IPS DF 6.9 (cell line): Measurements from ENCODE around the gene CCDC106.

ENCODE experiments used
- DNase-seq: peaks from one replicate; pipeline ENCODE4 v3.0.0-alpha.2; 2013; ENCODE audit warnings: low read depth, low spot score
- H3K27ac ChIP-seq: one replicate; pipeline ENCODE4 v1.5.1; 2013; ENCODE audit warnings: low read length, control low read depth
- H3K27me3 ChIP-seq: 2 replicates; pipeline ENCODE4 v1.6.1; 2013; ENCODE audit warnings: mild to moderate bottlenecking, low read length; ENCODE audit not compliant: control insufficient read depth, insufficient read depth
- H3K36me3 ChIP-seq: 2 replicates; pipeline ENCODE4 v1.6.1; 2013; ENCODE audit warnings: low read length; ENCODE audit not compliant: control insufficient read depth, insufficient read depth
- H3K4me1 ChIP-seq: 2 replicates; pipeline ENCODE4 v1.6.1; 2013; ENCODE audit warnings: low read length; ENCODE audit not compliant: control insufficient read depth, insufficient read depth
- H3K4me3 ChIP-seq: 2 replicates; pipeline ENCODE4 v1.5.1; 2013; ENCODE audit warnings: mild to moderate bottlenecking, low read length
- H3K9me3 ChIP-seq: 2 replicates; pipeline ENCODE4 v1.6.1; 2013; ENCODE audit warnings: low read length, inconsistent platforms; ENCODE audit not compliant: control insufficient read depth, insufficient read depth
- WGBS: extraction: QIAGEN DNeasy Blood & Tissue Kit; methylation state at CpG from one replicate; pipeline ENCODE4 v1.1.7; 2013; ENCODE audit warnings: mixed read lengths, missing lambda C conversion rate; ENCODE audit not compliant: insufficient read length, insufficient coverage; 5-methylcytosine and 5-hydroxymethylcytosine counted together

Gene CCDC106

DNA sequence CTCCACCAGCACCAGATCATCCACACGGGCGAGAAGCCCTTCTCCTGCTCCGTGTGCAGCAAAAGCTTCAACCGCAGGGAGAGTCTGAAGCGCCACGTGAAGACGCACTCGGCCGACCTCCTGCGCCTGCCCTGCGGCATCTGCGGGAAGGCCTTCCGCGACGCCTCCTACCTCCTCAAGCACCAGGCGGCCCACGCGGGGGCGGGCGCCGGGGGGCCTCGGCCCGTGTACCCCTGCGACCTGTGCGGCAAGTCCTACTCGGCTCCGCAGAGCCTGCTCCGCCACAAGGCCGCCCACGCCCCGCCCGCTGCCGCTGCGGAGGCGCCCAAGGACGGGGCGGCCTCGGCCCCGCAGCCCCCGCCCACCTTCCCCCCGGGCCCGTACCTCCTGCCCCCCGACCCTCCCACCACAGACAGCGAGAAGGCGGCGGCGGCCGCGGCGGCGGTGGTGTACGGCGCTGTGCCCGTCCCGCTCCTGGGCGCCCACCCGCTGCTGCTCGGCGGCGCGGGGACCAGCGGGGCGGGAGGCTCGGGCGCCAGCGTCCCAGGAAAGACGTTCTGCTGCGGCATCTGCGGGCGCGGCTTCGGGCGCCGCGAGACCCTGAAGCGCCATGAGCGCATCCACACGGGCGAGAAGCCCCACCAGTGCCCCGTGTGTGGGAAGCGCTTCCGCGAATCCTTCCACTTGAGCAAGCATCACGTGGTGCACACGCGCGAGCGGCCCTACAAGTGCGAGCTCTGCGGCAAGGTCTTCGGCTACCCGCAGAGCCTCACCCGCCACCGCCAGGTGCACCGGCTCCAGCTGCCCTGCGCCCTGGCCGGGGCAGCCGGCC, 33.1 kb upstream of the CCDC106 start:
- DNase-seq = no peak
- WGBS = no CpG with 5 or more reads among the region's 98 CpGs

DNA sequence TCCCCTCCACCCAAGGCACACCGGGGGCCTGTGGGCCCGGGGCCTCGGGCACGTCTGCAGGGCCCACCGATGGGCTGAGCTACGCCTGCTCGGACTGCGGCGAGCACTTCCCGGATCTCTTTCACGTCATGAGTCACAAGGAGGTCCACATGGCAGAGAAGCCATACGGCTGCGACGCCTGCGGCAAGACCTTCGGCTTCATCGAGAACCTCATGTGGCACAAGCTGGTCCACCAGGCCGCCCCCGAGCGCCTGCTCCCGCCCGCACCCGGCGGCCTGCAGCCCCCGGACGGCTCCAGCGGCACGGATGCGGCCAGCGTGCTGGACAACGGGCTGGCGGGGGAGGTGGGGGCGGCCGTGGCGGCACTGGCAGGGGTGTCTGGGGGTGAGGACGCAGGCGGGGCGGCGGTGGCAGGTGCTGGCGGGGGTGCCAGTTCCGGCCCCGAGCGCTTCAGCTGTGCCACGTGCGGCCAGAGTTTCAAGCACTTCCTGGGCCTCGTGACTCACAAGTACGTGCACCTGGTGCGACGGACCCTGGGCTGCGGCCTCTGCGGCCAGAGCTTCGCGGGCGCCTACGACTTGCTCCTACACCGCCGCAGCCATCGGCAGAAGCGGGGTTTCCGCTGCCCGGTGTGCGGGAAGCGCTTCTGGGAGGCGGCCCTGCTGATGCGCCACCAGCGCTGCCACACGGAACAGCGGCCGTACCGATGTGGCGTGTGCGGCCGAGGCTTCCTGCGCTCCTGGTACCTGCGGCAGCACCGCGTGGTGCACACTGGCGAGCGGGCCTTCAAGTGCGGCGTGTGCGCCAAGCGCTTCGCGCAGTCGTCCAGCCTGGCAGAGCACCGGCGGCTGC, 32.2 kb upstream of the CCDC106 start:
- Histone ChIP-seq H3K27me3 (no peaks in the 10 kb centered on the region), H3K4me1 (no peaks in the 10 kb centered on the region), H3K27ac (no peak overlapping the region), H3K36me3 (peaks cover 27% of the 10 kb centered on the region), H3K4me3 (no peak overlapping the region), H3K9me3 (no peaks in the 10 kb centered on the region)
- WGBS = no CpG with 5 or more reads among the region's 88 CpGs
- DNase-seq = no peak

More for the DNA sequence above, 33.1 kb upstream of the CCDC106 start:
- H3K4me3 ChIP-seq = no peak overlapping the region
- no peaks in the 10 kb centered on the region for H3K9me3 ChIP-seq
- no peaks in the 10 kb centered on the region for H3K4me1 ChIP-seq
- H3K27ac ChIP-seq = no peak overlapping the region
- H3K27me3 ChIP-seq = no peaks in the 10 kb centered on the region
- peaks cover 27% of the 10 kb centered on the region for H3K36me3 ChIP-seq

DNA sequence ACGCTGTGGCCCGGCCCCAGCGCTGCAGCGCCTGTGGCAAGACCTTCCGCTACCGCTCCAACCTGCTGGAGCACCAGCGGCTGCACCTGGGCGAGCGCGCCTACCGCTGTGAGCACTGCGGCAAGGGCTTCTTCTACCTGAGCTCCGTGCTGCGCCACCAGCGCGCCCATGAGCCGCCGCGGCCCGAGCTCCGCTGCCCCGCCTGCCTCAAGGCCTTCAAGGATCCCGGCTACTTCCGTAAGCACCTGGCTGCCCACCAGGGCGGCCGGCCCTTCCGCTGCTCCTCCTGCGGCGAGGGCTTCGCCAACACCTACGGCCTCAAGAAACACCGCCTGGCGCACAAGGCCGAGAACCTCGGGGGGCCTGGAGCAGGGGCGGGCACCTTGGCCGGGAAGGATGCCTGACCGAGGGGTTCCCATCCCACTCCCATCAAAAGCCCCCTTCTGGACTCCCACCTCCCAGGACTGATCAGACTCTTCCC, 31.6 kb upstream of the CCDC106 start:
- Histone ChIP-seq H3K36me3 (peaks cover 27% of the 10 kb centered on the region), H3K27ac (no peak overlapping the region), H3K27me3 (no peaks in the 10 kb centered on the region), H3K4me1 (no peaks in the 10 kb centered on the region), H3K4me3 (no peak overlapping the region), H3K9me3 (no peaks in the 10 kb centered on the region)
- DNase-seq = no peak
- WGBS = no CpG with 5 or more reads among the region's 38 CpGs

DNA sequence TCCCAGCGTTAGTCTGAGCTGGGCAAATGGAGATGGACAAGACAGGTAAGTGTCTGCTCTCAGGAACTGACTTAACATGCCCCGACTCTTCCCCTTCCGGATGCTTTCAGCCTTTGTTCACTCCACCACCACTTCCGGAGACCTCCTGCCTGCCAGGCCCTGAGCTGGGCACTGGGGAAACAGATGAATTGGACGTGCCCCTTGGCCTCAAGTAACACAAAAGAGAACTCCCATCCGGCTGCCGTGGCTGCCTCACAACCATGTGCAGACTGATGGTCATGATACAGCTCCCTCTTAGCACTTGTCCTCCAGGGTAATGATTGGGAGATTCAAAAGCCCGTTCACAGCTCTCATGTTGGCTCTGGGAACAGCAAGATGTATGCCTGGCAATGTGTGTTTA, 30.6 kb upstream of the CCDC106 start:
- no peaks in the 10 kb centered on the region for H3K27me3 ChIP-seq
- no peak overlapping the region for H3K4me3 ChIP-seq
- no peak for DNase-seq
- peaks cover 27% of the 10 kb centered on the region for H3K36me3 ChIP-seq
- WGBS = no CpG with 5 or more reads among the region's 8 CpGs
- no peaks in the 10 kb centered on the region for H3K9me3 ChIP-seq
- no peaks in the 10 kb centered on the region for H3K4me1 ChIP-seq
- no peak overlapping the region for H3K27ac ChIP-seq

DNA sequence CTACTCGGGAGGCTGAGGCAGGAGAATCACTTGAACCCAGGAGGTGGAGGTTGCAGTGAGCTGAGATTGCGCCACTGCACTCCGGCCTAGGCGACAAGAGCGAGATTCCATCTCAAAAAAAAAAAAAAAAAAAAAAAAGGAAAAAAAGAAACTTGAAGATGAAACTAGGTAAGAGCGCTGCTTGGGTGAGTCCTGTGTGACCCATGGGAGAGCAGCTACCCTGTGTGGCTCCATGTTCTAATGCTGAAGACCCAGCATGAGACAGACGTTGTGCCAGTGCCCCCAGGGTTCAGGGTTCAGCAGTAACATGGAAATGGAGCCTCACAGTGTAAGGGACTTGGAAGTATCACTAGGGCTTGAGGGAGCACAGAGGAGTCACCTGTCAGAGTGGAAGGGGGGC, 29.6 kb upstream of the CCDC106 start:
- H3K4me3 ChIP-seq = no peak overlapping the region
- no peaks in the 10 kb centered on the region for H3K9me3 ChIP-seq
- H3K27me3 ChIP-seq = no peaks in the 10 kb centered on the region
- H3K36me3 ChIP-seq = peaks cover 27% of the 10 kb centered on the region
- no CpG with 5 or more reads among the region's 7 CpGs for WGBS
- no peak for DNase-seq
- H3K4me1 ChIP-seq = no peaks in the 10 kb centered on the region
- no peak overlapping the region for H3K27ac ChIP-seq

DNA sequence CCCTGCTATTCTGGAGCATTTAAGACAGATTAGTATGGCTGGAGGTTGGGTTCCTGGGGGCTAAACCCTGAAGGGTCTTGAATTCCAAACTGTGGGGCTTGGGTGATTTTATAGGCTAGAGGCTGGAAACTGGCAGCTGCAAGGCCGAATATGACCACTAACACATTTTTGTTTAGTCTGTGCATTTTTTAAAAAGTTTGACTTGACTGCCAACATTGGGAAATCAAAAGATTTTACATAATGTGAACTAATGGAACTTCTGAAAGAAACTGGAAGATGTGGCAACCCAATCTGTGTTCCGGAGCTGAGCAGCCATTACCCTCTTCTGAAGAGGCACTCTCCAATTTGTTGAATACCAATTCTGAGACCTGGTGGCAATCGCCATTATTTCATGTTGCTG, 28.7 kb upstream of the CCDC106 start:
- no peak overlapping the region for H3K27ac ChIP-seq
- peaks cover 22% of the 10 kb centered on the region for H3K36me3 ChIP-seq
- WGBS = no CpG with 5 or more reads among the region's 3 CpGs
- no peaks in the 10 kb centered on the region for H3K9me3 ChIP-seq
- no peaks in the 10 kb centered on the region for H3K4me1 ChIP-seq
- no peaks in the 10 kb centered on the region for H3K27me3 ChIP-seq
- no peak overlapping the region for H3K4me3 ChIP-seq
- DNase-seq = no peak

DNA sequence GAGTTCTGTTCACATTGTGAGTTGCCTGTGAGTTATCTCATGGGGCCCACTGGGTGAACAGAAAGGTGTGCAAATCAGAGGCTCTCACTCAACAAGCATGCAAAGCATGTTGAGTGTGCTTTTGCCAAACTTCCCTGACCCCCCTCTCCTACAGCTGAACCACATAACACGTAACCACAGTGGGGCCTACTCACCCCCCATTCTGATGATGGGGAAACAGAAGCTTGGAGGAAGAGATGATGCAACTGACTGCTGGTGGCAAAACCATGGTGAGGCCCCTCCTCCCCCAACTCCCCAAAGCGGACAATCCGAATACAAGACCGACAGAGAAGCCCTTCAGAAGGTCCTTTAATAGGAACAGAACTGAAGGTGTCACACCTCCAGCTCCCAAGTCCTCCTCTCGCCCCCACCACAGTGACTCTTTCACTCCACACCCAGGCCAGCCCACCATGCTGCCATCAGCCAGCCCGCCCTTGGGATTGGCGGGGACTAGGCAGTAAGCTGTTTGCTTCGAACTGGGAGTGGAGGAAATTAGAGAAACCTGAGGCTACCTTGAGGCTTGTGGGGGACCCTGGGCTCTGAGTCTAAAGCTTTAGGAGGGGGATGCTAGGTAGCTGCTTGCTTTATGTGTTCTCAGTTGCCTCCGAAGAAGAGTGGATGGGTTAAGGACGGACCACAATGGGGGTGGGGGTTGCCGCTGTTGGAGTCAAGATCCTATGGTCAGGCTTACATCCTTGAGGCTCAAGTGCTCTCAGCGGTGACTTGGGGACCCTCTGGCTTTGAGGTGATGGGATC, 27.4 kb upstream of the CCDC106 start:
- no peak for DNase-seq
- Histone ChIP-seq H3K4me1 (no peaks in the 10 kb centered on the region), H3K4me3 (no peak overlapping the region), H3K27me3 (no peaks in the 10 kb centered on the region), H3K9me3 (no peaks in the 10 kb centered on the region), H3K36me3 (peaks cover 11% of the 10 kb centered on the region), H3K27ac (no peak overlapping the region)
- no CpG with 5 or more reads among the region's 12 CpGs for whole genome bisulfite sequencing

DNA sequence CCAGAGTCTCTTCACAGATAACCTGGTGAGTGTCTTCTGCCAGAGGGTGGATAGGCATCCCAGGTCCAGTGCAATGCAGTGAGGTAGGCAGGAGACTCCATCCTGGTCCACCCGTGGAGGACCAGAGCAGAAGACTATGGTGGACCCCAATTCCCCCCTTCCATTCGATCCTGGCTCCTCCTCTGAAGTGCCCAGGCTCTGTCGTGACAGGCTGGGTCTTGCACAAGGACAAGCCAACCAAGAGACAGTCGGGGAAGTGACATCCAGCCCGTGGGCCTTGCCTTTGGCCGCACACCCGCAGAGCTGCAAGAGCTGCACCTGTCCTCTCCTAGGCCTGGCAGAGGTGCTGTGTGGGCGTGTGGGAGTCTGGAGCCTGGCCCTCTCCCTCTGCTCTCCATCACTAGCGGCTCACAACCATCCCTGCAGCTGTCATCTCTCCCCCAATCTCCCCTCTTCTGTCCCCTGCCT, 26.8 kb upstream of the CCDC106 start:
- H3K4me3 ChIP-seq = no peak overlapping the region
- H3K36me3 ChIP-seq = peaks cover 6% of the 10 kb centered on the region
- WGBS = no CpG with 5 or more reads among the region's 9 CpGs
- no peak for DNase-seq
- no peak overlapping the region for H3K27ac ChIP-seq
- H3K27me3 ChIP-seq = no peaks in the 10 kb centered on the region
- H3K9me3 ChIP-seq = no peaks in the 10 kb centered on the region
- no peaks in the 10 kb centered on the region for H3K4me1 ChIP-seq

DNA sequence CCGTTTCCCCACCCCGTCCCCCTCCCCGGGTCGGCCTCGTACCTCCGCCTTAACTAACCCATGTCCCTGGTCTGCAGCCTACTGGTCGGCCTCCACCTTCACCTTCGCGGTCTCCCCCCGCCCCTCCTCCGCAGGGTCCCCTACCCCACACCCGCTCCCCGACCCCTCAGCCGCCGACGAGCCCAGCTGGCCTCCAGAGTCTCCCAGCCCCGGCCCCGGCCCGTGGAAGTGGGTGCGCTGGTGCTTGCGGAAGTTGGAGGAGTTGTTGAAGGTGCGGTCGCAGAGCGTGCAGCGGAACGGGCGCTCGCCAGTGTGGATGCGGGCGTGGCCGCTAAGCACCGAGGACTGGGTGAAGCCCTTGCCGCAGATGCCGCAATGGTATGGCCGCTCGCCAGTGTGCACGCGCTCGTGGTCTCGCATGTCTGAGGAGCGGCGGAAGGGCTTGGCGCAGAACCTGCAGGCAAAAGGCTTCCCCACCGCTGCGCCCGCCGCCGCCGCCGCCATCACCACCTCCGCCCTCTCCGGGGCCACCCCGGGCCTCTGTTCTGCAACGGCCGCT, 26.3 kb upstream of the CCDC106 start:
- no peak overlapping the region for H3K27ac ChIP-seq
- H3K9me3 ChIP-seq = no peaks in the 10 kb centered on the region
- no peak overlapping the region for H3K4me3 ChIP-seq
- no peaks in the 10 kb centered on the region for H3K27me3 ChIP-seq
- H3K36me3 ChIP-seq = peaks cover 1% of the 10 kb centered on the region
- H3K4me1 ChIP-seq = no peaks in the 10 kb centered on the region
- no peak for DNase-seq
- no CpG with 5 or more reads among the region's 55 CpGs for WGBS
